Measurements from ENCODE around the gene WARS2.

WARS2 gene

DNA sequence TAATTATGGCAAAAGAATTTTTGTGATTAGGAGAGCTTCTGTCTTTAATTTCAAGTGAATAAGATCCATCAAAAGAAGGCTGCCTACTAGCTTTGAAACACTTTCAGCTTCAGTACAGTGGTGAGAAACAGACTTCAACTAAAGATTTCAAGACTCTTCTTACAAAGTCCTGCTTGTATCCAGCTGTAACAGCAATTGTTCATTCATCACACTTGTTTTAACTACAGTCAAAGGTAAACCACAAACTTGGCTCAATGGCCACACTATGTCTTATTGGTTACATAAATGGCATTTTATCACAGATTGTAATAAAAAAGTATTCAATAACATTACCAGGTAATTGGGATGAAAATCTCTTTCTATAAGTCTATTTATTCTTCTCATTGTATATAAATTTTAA, 59.2 kb downstream of the WARS2 start:
- no peak for DNase-seq

- no peak for DNase-seq
Measured at GRCh38 chr1:119080586-119080985, 59.9 kb downstream of the WARS2 start.

GRCh38 chr1:119079881-119080280, 60.6 kb downstream of the WARS2 start:
- no peak for DNase-seq

DNA sequence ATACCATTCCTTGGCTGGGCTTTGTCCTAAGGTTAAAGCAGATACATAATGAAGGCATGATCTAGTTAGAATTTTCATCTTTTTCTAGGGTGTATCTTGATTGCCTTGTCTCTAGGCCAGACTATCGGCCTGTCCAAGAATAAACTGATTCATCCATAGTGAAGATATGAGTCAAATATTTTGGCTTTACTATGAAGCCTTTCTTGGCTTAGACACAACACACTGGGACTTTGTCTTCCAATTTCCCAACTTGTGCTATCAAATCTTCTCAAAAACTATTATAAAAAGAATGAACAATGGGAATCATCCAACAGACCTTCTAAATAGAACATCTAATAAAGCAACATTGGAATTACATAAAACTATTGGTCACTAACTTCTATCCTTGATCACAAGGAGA, 64.8 kb downstream of the WARS2 start:
- no peak for DNase-seq

DNA sequence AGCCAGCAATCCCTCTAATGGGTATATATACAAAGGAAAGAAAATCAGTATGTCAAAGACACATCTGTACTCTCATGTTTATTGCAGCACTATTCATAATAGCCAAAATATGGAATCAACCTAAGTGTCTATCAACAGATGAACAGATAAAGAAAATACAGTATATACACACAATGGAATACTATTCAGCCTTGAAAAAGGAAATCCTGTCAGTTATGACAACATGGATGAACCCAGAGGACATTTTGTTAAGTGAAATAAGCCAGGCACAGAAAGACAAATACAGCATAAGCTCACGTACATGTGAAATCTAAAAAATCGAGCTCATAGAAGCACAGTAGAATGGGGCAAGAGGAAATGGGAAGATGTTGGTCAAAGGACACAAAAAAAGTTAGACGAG, 69.1 kb downstream of the WARS2 start:
- DNase-seq = no peak

DNA sequence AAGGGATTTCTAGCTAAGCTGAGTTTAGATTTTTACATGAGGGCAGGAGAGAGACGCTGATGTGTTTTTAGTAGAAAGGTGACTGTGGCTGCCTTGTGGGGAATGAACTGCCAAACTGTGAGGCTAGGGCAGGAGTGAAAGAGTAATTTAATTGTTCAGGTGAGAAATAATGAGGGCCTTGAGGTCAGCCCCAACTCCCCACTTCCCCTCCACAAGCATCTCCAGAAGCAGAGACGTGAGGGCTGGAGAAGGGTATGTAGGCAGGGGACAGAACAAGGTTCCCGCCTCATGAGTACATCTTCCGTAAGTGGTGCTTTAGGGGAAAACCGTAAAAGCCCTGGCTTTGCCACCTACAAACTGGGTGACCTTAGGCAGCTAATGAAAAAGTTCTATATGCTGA, 70.8 kb downstream of the WARS2 start:
- no peak for DNase-seq

DNA sequence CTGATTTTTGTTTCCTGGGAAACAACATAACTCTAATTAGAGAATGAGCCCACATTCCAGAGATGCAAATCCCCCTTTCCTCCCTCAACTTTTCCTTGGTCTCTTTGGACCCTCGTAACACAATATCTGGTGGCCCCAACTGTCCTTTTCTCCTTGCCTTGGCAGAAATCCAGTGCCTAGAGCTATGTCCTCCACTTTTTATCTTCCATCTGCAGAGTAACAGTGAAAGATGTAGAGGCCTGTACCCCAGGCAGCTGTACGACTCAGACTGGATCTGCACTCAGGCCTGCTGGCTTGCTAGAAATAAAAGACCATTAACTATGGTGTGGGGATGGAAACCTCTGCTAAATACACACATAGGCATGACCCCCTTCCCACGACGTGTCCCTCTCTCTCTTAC, 72.0 kb downstream of the WARS2 start:
- no peak for DNase-seq

DNA sequence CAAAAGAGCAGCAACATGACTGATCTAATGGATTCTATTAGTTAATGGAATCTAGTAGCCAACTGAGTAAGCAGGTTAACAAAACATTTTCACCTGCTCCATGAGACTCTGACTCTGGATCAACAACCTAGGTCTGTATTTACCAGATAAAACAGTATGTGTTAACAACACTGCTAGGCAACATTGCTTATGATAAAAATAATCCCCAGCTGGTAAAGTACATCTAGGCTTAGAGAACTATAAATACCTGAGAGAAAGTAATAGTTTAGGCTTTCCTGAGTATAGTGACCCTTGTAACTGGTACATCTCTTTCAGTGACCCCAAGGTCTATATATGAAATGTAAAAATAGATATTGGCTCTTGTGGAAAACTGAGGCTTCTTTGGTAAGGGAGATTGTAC, 78.8 kb downstream of the WARS2 start:
- no peak for DNase-seq

GRCh38 chr1:119055568-119055967, 84.9 kb downstream of the WARS2 start:
- no peak for DNase-seq

DNA sequence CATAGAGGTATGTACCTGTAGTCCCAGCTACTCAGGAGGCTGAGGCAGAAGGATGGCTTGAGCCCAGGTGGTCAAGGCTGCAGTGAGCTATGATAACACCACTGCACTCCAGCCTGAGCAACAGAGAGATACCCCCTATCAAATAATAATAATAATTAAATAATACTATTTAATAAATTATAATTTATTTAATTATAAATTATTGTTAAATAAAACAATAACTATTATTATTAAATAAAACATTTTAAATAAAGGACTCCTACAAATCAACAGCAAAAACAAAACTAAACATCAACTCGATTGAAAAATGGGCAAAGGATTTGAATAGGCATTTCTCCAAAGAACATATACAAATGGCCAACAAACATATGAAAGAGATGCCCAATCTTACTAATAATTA, 86.5 kb downstream of the WARS2 start:
- DNase-seq = no peak

GRCh38 chr1:119052267-119052666, 88.2 kb downstream of the WARS2 start:
- no peak for DNase-seq

DNA sequence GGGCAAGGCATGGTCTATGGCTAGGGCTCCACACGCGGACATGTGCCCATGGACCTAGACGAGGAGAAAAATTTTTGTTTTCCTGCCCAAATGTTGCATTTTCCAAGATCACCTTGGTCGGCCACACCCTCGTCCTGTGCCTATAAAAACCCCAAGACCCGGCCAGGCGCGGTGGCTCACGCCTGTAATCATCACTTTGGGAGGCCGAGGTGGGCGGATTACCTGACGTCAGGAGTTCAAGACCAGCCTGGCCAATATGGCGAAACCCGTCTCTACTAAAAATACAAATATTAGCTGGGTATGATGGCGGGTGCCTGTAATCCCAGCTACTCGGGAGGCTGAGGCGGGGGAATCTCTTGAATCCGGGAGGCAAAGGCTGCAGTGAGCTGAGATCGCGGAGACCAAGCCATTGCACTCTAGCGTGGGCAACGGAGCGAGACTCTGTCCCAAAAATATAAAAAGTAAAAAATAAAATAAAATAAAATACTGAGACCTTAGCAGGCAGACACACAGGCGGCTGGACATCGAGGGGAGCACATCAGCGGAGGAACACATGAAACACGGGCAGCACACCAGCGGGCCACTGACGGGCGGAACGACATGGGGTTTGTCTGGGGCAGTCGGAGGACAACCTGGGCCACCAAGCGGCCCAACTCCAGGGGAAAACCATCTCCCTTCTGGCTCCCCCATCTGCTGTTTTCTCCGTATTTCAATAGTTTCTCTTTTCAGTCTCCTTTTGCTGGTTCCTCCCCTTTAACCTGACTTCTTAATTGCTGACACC, 91.6 kb downstream of the WARS2 start:
- DNase-seq = no peak

GRCh38 chr1:119046785-119047438, 93.5 kb downstream of the WARS2 start:
- no peak for DNase-seq

DNA sequence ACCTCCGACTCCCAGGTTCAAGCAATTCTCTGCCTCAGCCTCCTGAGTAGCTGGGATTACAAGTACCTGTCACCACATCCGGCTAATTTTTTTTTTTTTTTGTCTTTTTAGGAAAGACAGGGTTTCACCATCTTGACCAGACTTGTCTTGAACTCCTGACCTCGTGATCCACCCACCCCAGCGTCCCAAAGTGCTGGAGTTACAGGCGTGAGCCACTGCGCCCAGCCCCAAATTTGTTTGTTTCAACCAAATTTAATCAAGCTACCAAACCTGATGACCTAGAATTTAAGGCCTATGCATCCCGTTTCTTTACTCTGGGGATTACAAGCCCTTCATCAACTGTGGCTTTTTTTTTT, 94.0 kb downstream of the WARS2 start:
- no peak for DNase-seq

GRCh38 chr1:119045096-119045746, 95.2 kb downstream of the WARS2 start:
- DNase-seq = no peak

- no peak for DNase-seq
Measured at GRCh38 chr1:119040906-119041305, 99.5 kb downstream of the WARS2 start.

GRCh38 chr1:119040489-119040888, 100.0 kb downstream of the WARS2 start:
- no peak for DNase-seq

- no peak for DNase-seq
Measured at GRCh38 chr1:119038363-119038762, 102.1 kb downstream of the WARS2 start.

DNA sequence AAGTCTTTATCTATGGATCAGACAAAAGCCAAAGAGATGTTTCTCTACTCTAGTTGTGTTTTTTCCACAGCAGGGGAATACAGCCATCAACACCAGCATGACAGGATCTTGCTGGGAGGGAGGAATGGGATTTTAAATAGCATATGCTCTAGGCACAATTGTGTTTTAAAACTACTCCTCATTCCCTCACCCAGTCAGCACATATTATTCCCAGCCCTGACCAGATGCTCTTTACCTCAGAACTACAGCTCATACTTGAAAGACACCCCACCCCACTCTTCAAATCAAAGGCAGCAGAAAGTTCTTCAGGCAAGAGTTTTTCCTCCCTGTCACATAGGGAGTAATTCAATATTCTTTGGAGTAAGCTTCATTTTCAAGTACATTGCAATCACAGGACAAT, 106.1 kb downstream of the WARS2 start:
- no peak for DNase-seq

- no peak for DNase-seq
Measured at GRCh38 chr1:119032986-119033385, 107.5 kb downstream of the WARS2 start.

DNA sequence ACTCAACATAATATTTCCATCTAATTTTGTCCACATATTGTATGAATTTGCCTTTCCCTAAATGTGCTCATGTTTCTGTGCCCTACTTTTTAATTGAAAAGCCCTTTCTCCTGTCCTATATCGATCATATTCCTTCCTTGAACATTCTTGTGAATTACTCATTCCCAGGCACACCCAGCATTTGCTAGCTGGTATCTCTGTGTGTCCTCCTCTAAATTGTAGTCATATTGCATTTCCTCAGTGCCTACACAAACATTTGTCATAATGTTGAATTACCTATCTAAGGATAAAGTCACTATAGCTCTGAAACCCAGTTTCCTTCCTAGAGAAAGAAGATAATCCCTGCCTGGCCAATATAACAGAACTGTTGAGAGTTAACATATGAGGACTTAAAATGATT, 112.7 kb downstream of the WARS2 start:
- no peak for DNase-seq

GRCh38 chr1:119026956-119027355, 113.5 kb downstream of the WARS2 start:
- DNase-seq = no peak

DNA sequence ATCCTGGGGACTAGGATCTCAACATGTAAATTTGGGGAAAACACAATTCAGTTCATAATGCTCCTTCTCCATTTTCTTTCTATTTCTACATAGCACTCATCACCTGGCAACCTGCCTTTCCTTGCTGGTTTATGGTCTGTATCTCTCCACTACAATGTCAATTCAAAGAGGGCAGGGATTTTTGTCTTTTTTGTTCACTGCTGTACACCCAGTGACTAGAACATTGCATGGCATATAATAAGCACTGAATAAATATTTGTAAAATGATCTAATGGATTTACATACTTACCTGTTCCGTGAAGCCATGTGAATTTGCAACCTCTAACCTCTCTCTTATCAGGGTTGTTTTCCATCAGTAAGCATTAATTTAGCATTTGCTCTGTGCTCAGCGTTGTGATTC, 124.9 kb downstream of the WARS2 start:
- no peak for DNase-seq

- no peak for DNase-seq
Measured at GRCh38 chr1:119012383-119012782, 128.1 kb downstream of the WARS2 start.
